ENCODE results near the gene DLGAP3.

DLGAP3 gene

GRCh38 chr1:34899471-34899870 lies 30.0 kb downstream of the DLGAP3 start:
- in situ Hi-C loops (cut with HindIII; ENCODE audit: low sequenced_read_pairs), result no loop called here
- TF ChIP-seq CTCF (IDR thresholded peaks at IDR 0.05; ENCODE audit: low read depth, low read length, missing control alignments), result no peak
- no peak overlapping the region for H3K4me3 ChIP-seq (ENCODE audit: low read depth, low read length)
- no peak for DNase-seq (ENCODE audit: low read depth)

- no peak overlapping the region for H3K4me3 ChIP-seq (ENCODE audit: low read depth, low read length)
- no peak for TF ChIP-seq CTCF (IDR thresholded peaks at IDR 0.05; ENCODE audit: low read depth, low read length, missing control alignments)
- no peak for DNase-seq (ENCODE audit: low read depth)
- in situ Hi-C loops (cut with HindIII; ENCODE audit: low sequenced_read_pairs), result no loop called here
These were observed 31.1 kb downstream of the DLGAP3 start for GRCh38 chr1:34898330-34898761.

GRCh38 chr1:34896612-34897011 lies 32.8 kb downstream of the DLGAP3 start:
- in situ Hi-C loops (cut with HindIII; ENCODE audit: low sequenced_read_pairs), result no loop called here
- no peak overlapping the region for H3K4me3 ChIP-seq (ENCODE audit: low read depth, low read length)
- no peak for DNase-seq (ENCODE audit: low read depth)
- TF ChIP-seq CTCF (IDR thresholded peaks at IDR 0.05; ENCODE audit: low read depth, low read length, missing control alignments), result no peak

GRCh38 chr1:34889705-34890104 lies 39.7 kb downstream of the DLGAP3 start:
- no peak overlapping the region for H3K4me3 ChIP-seq (ENCODE audit: low read depth, low read length)
- no peak for DNase-seq (ENCODE audit: low read depth)
- in situ Hi-C loops (cut with HindIII; ENCODE audit: low sequenced_read_pairs), result no loop called here
- TF ChIP-seq CTCF (IDR thresholded peaks at IDR 0.05; ENCODE audit: low read depth, low read length, missing control alignments), result no peak

- no peak for DNase-seq (ENCODE audit: low read depth)
- no peak for TF ChIP-seq CTCF (IDR thresholded peaks at IDR 0.05; ENCODE audit: low read depth, low read length, missing control alignments)
- no peak overlapping the region for H3K4me3 ChIP-seq (ENCODE audit: low read depth, low read length)
- in situ Hi-C loops (cut with HindIII; ENCODE audit: low sequenced_read_pairs), result no loop called here
These were observed 41.9 kb downstream of the DLGAP3 start for GRCh38 chr1:34887593-34887992.

- in situ Hi-C loops (cut with HindIII; ENCODE audit: low sequenced_read_pairs), result no loop called here
These were observed 43.8 kb downstream of the DLGAP3 start for GRCh38 chr1:34885405-34886247.

More at GRCh38 chr1:34885405-34886247, 43.8 kb downstream of the DLGAP3 start:
- no peak for TF ChIP-seq CTCF (IDR thresholded peaks at IDR 0.05; ENCODE audit: low read depth, low read length, missing control alignments)
- H3K4me3 ChIP-seq (ENCODE audit: low read depth, low read length), result peak overlapping the region; percentile 27
- DNase-seq (ENCODE audit: low read depth), result no peak

Data from astrocyte of the cerebellum (primary cell).